ENCODE data around the gene SEL1L3.
"Not testable (repeated sequence)": the region's sequence is repeated elsewhere in the genome, so short reads cannot be mapped to it uniquely, and the experiment has no call there.

Gene SEL1L3

GRCh38 chr4:25879587-25879986 lies 16.8 kb upstream of the SEL1L3 start:
- no peak for DNase-seq (ENCODE audit: low read depth in 2 of 2)

- no peak for DNase-seq (ENCODE audit: low read depth in 2 of 2)
Measured at GRCh38 chr4:25879091-25879584, 16.4 kb upstream of the SEL1L3 start.

- no peak for DNase-seq (ENCODE audit: low read depth in 2 of 2)
Measured at GRCh38 chr4:25878676-25879075, 15.9 kb upstream of the SEL1L3 start.

GRCh38 chr4:25875281-25875745 lies 12.5 kb upstream of the SEL1L3 start:
- DNase-seq (ENCODE audit: low read depth in 2 of 2): no peak

- DNase-seq (ENCODE audit: low read depth in 2 of 2): no peak
Measured at GRCh38 chr4:25874655-25875054, 11.9 kb upstream of the SEL1L3 start.

GRCh38 chr4:25873632-25874129 lies 10.9 kb upstream of the SEL1L3 start:
- DNase-seq (ENCODE audit: low read depth in 2 of 2): no peak

- no peak for DNase-seq (ENCODE audit: low read depth in 2 of 2)
Measured at GRCh38 chr4:25872851-25873631, 10.3 kb upstream of the SEL1L3 start.

GRCh38 chr4:25870081-25870480 lies 7.3 kb upstream of the SEL1L3 start:
- no peak for DNase-seq (ENCODE audit: low read depth in 2 of 2)

- no peak for DNase-seq (ENCODE audit: low read depth in 2 of 2)
Measured at GRCh38 chr4:25867781-25868294, 5.0 kb upstream of the SEL1L3 start.

- not testable (repeated sequence) for DNase-seq (ENCODE audit: low read depth in 2 of 2)
Measured at GRCh38 chr4:25866401-25866800, 3.6 kb upstream of the SEL1L3 start.

- no peak for DNase-seq (ENCODE audit: low read depth in 2 of 2)
Measured at GRCh38 chr4:25865586-25865985, 2.8 kb upstream of the SEL1L3 start.

- DNase-seq (ENCODE audit: low read depth in 2 of 2): no peak
Measured at GRCh38 chr4:25863831-25864418, 1.1 kb upstream of the SEL1L3 start.

- no peak for DNase-seq (ENCODE audit: low read depth in 2 of 2)
Measured at GRCh38 chr4:25863347-25863784, 578 bp upstream of the SEL1L3 start.

GRCh38 chr4:25861951-25862410 lies 807 bp downstream of the SEL1L3 start:
- no peak for DNase-seq (ENCODE audit: low read depth in 2 of 2)

- no peak for DNase-seq (ENCODE audit: low read depth in 2 of 2)
Measured at GRCh38 chr4:25861280-25861950, 1.4 kb downstream of the SEL1L3 start.

GRCh38 chr4:25860586-25861279 lies 2.1 kb downstream of the SEL1L3 start:
- no peak for DNase-seq (ENCODE audit: low read depth in 2 of 2)

- no peak for DNase-seq (ENCODE audit: low read depth in 2 of 2)
Measured at GRCh38 chr4:25859429-25860148, 3.2 kb downstream of the SEL1L3 start.

GRCh38 chr4:25857851-25858400 lies 4.9 kb downstream of the SEL1L3 start:
- DNase-seq (ENCODE audit: low read depth in 2 of 2): no peak

- no peak for DNase-seq (ENCODE audit: low read depth in 2 of 2)
Measured at GRCh38 chr4:25857403-25857802, 5.4 kb downstream of the SEL1L3 start.

- DNase-seq (ENCODE audit: low read depth in 2 of 2): no peak
Measured at GRCh38 chr4:25856756-25857155, 6.0 kb downstream of the SEL1L3 start.
